ENCODE measurements around the gene DLX4. TPM values are rescaled to one million over a fixed set of nuclear protein-coding genes. Genes with fewer than 3 reads are reported as not detected.
A peak's percentile ranks its signal among the peaks of the same experiment; 100 is the strongest.

DLX4 gene
- total RNA-seq, 1 experiment from 2014 or later = 1.1 TPM

DNA sequence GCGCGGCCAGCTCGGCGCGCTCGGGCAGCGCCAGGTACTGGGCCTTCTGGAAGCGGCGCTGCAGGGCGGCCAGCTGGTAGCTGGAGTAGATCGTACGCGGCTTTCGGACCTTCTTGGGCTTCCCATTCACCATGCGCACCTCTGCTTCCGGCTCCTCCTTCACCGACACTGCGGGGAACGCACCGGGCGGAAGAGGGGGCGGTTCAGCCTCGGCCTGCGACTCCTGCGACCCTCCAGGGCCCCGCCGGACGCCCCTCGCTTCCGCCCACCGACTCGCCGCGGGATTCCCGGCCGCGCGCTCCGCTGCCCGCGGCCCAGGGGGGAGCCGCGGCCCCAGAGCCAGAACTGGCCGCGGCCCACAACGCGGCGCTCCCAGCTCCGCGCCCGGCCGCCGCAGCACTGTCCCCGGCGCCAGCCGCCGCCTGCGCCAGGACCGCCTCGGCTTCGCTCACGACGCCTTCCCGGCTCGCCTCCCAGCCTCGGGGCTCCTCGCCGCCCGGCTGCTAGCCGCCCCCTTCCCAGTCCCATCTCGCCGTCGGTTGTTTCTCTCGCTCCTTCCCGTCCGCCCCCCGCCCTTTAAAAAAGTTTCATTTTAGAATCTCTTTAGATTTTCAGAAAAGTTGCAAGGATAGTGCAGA, 24.6 kb downstream of the DLX4 start:
- DNase-seq (ENCODE audit: low read depth, low spot score) = no peak
- in situ Hi-C loops (cut with HindIII; ENCODE audit: low pct_unique_long_range_greater_than_20kb, low sequenced_read_pairs) = no loop called here

GRCh38 chr17:49994085-49995054, 25.4 kb downstream of the DLX4 start:
- in situ Hi-C loops (cut with HindIII; ENCODE audit: low pct_unique_long_range_greater_than_20kb, low sequenced_read_pairs) = no loop called here
- DNase-seq (ENCODE audit: low read depth, low spot score) = no peak

- DNase-seq (ENCODE audit: low read depth, low spot score) = peak; percentile 62
- in situ Hi-C loops (cut with HindIII; ENCODE audit: low pct_unique_long_range_greater_than_20kb, low sequenced_read_pairs) = no loop called here
Observed at GRCh38 chr17:49995055-49995738, 26.2 kb downstream of the DLX4 start, which contains the start of gene DLX3. Gene DLX3, minus strand, starts transcription at chr17:49995224. Its CDS starts 226 bp downstream, at chr17:49994998.

- no peak for DNase-seq (ENCODE audit: low read depth, low spot score)
- in situ Hi-C loops (cut with HindIII; ENCODE audit: low pct_unique_long_range_greater_than_20kb, low sequenced_read_pairs) = no loop called here
Observed at GRCh38 chr17:49996121-49996494, 27.1 kb downstream of the DLX4 start.

GRCh38 chr17:49996495-49997300, 27.7 kb downstream of the DLX4 start:
- peak; percentile 59 for DNase-seq (ENCODE audit: low read depth, low spot score)
- in situ Hi-C loops (cut with HindIII; ENCODE audit: low pct_unique_long_range_greater_than_20kb, low sequenced_read_pairs) = no loop called here

DNA sequence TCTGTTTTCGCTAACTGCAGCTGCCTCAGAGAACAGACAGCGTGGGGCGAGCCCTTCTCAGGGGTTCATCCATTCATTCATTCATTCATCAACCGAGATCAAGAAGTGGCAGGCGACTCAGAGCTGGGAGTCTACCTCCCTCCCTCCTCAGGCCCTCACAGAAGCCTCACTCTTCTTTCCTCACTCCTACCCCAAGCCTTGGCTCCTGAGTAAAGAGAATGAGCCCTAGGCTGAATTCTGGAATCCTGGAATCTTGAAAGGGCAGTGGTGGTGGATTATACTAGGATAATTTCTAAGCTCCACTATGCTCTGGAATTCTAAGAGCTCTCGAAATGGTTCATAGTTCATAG, 28.3 kb downstream of the DLX4 start:
- peak; percentile 7 for DNase-seq (ENCODE audit: low read depth, low spot score)
- in situ Hi-C loops (cut with HindIII; ENCODE audit: low pct_unique_long_range_greater_than_20kb, low sequenced_read_pairs) = no loop called here

GRCh38 chr17:49997773-49998703, 29.0 kb downstream of the DLX4 start:
- peak; percentile 92 for DNase-seq (ENCODE audit: low read depth, low spot score)
- in situ Hi-C loops (cut with HindIII; ENCODE audit: low pct_unique_long_range_greater_than_20kb, low sequenced_read_pairs) = no loop called here

GRCh38 chr17:49998836-49999511, 30.0 kb downstream of the DLX4 start:
- DNase-seq (ENCODE audit: low read depth, low spot score) = no peak
- in situ Hi-C loops (cut with HindIII; ENCODE audit: low pct_unique_long_range_greater_than_20kb, low sequenced_read_pairs) = no loop called here

DNA sequence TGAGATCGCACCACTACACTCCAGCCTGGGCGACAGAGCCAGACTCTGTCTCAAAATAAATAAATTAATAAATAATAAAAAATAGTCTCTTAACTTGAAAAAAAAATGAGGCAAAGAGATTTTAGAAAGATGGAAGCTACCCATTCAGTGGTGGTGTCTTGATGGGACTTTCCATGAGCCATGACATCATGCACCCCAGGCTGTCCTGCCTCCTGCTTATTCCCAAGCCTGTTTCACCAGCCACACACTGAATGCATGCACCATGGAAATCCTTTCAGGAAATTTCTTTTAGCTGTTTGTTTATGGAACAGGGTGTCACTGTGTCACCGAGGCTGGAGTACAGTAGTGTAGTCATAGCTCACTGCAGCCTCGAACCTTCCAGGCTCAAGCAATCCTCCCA, 34.9 kb downstream of the DLX4 start:
- DNase-seq (ENCODE audit: low read depth, low spot score) = no peak
- in situ Hi-C loops (cut with HindIII; ENCODE audit: low pct_unique_long_range_greater_than_20kb, low sequenced_read_pairs) = no loop called here

DNA sequence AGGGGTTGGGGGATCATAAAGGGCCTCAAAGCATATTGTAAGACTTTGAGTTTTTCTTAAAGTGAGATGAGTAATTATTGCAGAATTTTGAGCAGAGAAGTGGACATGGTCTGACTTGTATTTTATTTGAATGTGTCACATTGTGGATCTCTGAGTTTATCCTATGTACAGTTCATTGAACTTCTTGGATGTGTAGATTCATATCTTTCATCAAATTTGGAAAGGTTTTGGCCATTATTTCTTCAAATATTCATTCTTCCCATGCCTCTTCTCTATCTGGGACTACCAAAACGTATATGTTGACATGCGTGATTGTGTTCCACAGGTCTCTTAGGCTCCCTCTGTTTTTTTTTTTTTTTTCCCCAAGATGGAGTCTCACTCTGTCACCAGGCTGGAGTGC, 40.3 kb downstream of the DLX4 start:
- in situ Hi-C loops (cut with HindIII; ENCODE audit: low pct_unique_long_range_greater_than_20kb, low sequenced_read_pairs) = no loop called here
- no peak for DNase-seq (ENCODE audit: low read depth, low spot score)

GRCh38 chr17:50013079-50013478, 44.1 kb downstream of the DLX4 start:
- in situ Hi-C loops (cut with HindIII; ENCODE audit: low pct_unique_long_range_greater_than_20kb, low sequenced_read_pairs) = no loop called here
- no peak for DNase-seq (ENCODE audit: low read depth, low spot score)

DNA sequence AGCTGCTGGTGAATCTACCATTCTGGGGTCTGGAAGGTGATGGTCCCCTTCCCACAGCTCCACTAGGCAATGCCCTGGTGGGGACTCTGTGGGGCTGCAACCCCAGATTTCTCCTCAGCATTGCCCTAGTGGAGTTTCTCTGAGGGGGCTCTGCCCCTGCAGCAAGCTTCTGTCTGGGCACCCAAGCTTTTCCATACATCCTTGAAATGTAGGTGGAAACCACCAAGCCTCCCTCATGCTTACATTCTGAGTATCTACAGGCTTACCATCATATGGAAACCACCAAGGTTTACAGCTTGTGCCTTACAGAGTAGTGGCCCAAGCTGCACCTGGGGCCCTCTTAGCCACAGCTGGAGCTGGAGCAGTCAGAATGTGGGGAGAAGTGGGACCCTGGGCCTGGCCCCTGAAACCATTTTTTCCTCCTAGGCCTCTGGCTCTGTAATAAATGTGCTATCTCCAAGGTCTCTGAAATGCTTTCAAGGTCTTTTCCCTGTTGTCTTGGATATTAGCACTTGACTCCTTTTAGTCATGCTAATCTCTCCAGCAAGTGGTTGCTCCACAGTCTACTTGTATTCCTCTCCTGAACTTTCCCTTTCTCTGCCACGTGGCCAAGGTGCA, 45.6 kb downstream of the DLX4 start:
- in situ Hi-C loops (cut with HindIII; ENCODE audit: low pct_unique_long_range_greater_than_20kb, low sequenced_read_pairs) = no loop called here
- DNase-seq (ENCODE audit: low read depth, low spot score) = no peak

GRCh38 chr17:50015146-50015545, 46.2 kb downstream of the DLX4 start:
- no peak for DNase-seq (ENCODE audit: low read depth, low spot score)
- in situ Hi-C loops (cut with HindIII; ENCODE audit: low pct_unique_long_range_greater_than_20kb, low sequenced_read_pairs) = no loop called here

- no peak for DNase-seq (ENCODE audit: low read depth, low spot score)
- in situ Hi-C loops (cut with HindIII; ENCODE audit: low pct_unique_long_range_greater_than_20kb, low sequenced_read_pairs) = no loop called here
Observed at GRCh38 chr17:50018909-50019308, 49.9 kb downstream of the DLX4 start.

- no peak for DNase-seq (ENCODE audit: low read depth, low spot score)
- in situ Hi-C loops (cut with HindIII; ENCODE audit: low pct_unique_long_range_greater_than_20kb, low sequenced_read_pairs) = no loop called here
Observed at GRCh38 chr17:50020841-50021599, 52.0 kb downstream of the DLX4 start.

All from SK-MEL-5 (cell line).